Right lung (tissue), 10 donors: Measurements from ENCODE around the gene PCDHB13. TPM values are rescaled to one million over a fixed set of nuclear protein-coding genes. Genes with fewer than 3 reads are reported as not detected.
"Not testable (repeated sequence)": the region's sequence is repeated elsewhere in the genome, so short reads cannot be mapped to it uniquely, and the experiment has no call there.

ENCODE experiments used
- DNase-seq, 2 donors: peaks; one replicate each; pipeline ENCODE4 v3.0.0-alpha.2; 2013
- long read RNA-seq, 8 donors: transcript quantifications; one replicate each; lab custom pipeline, GENCODE V29; 2026
- polyA plus RNA-seq, 5 donors: library from polyadenylated mRNA; unstranded; fragments of 120-200 nt; gene quantifications; one replicate each; pipeline versions ENCODE4 v1.2.1 to v1.2.3, GENCODE V29; 2013; ENCODE audit warnings: inconsistent platforms in 1 of 5, low replicate concordance in 1 of 5; ENCODE audit not compliant: insufficient read length in 5 of 5, insufficient read depth in 1 of 5

The PCDHB13 gene
- polyA plus RNA-seq, result 1 to 10 TPM; 3.9 to 6.0 (median 5.0) TPM
- long read RNA-seq, donor 1, full-length matches to known transcripts, result 15 of 15 reads
- long read RNA-seq, donor 1, partial matches to known transcripts, result 0 of 15 reads
- long read RNA-seq, donor 1, other reads (novel, unspliced or antisense), result 0 of 15 reads
- long read RNA-seq, donor 2, full-length matches to known transcripts, result 4 of 4 reads
- long read RNA-seq, donor 2, partial matches to known transcripts, result 0 of 4 reads
- long read RNA-seq, donor 2, other reads (novel, unspliced or antisense), result 0 of 4 reads
- long read RNA-seq, donor 3, full-length matches to known transcripts, result 3 of 3 reads
- long read RNA-seq, donor 3, partial matches to known transcripts, result 0 of 3 reads
- long read RNA-seq, donor 3, other reads (novel, unspliced or antisense), result 0 of 3 reads
- long read RNA-seq, donor 4, full-length matches to known transcripts, result 3 of 3 reads
- long read RNA-seq, donor 4, partial matches to known transcripts, result 0 of 3 reads
- long read RNA-seq, donor 4, other reads (novel, unspliced or antisense), result 0 of 3 reads
- long read RNA-seq, donor 5, full-length matches to known transcripts, result 8 of 8 reads
- long read RNA-seq, donor 5, partial matches to known transcripts, result 0 of 8 reads
- long read RNA-seq, donor 5, other reads (novel, unspliced or antisense), result 0 of 8 reads
- long read RNA-seq, donor 6, full-length matches to known transcripts, result 7 of 7 reads
- long read RNA-seq, donor 6, partial matches to known transcripts, result 0 of 7 reads
- long read RNA-seq, donor 6, other reads (novel, unspliced or antisense), result 0 of 7 reads
- long read RNA-seq, donor 7, full-length matches to known transcripts, result 4 of 4 reads
- long read RNA-seq, donor 7, partial matches to known transcripts, result 0 of 4 reads
- long read RNA-seq, donor 7, other reads (novel, unspliced or antisense), result 0 of 4 reads
- long read RNA-seq, donor 8, full-length matches to known transcripts, result 8 of 8 reads
- long read RNA-seq, donor 8, partial matches to known transcripts, result 0 of 8 reads
- long read RNA-seq, donor 8, other reads (novel, unspliced or antisense), result 0 of 8 reads

GRCh38 chr5:141213656-141214339, at the start of gene PCDHB13:
TSS of gene PCDHB13 (plus strand) at chr5:141213919. CDS start at chr5:141214124, 205 bp downstream.
- DNase-seq, result not testable (repeated sequence)

- peak; percentile 12 to 27 for DNase-seq
Observed at GRCh38 chr5:141172381-141173204, 41.1 kb upstream of the PCDHB13 start, which contains the start of gene PCDHB7. TSS of gene PCDHB7 (plus strand) at chr5:141172644. CDS start at chr5:141172836, 192 bp downstream.

- DNase-seq, result not testable (repeated sequence)
Observed at GRCh38 chr5:141174291-141175104, 39.2 kb upstream of the PCDHB13 start.

- DNase-seq, result no peak
Observed at GRCh38 chr5:141175933-141176332, 37.8 kb upstream of the PCDHB13 start.

DNA sequence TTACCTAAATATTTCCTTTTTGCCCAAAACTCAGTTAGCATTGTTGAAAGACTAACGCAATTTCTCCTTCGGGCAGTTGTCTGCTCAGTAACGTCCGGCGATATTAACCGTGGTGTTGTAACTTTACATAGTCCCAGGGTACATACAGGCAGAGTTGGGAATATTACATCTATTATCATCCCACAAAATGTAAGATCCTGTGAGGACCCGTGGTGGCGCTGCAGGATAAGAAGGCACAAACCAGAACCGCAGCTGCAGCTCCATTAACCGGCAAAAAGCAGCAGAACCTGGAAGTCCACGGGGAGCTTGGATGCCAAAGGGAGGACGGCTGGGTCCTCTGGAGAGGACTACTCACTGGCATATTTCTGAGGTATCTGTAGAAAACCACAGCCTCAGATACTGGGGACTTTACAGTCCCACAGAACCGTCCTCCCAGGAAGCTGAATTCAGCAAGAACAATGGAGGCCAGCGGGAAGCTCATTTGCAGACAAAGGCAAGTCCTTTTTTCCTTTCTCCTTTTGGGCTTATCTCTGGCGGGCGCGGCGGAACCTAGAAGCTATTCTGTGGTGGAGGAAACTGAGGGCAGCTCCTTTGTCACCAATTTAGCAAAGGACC, 36.0 kb upstream of the PCDHB13 start, which contains the start of gene PCDHB8:
Gene PCDHB8 (plus strand): TSS at position 214 of the 615 bp plus-strand sequence. CDS start 245 bp downstream, at position 459.
- DNase-seq, result not testable (repeated sequence)

GRCh38 chr5:141179371-141179770, 34.3 kb upstream of the PCDHB13 start:
- not testable (repeated sequence) for DNase-seq

GRCh38 chr5:141179876-141180275, 33.8 kb upstream of the PCDHB13 start:
- DNase-seq, result not testable (repeated sequence)

GRCh38 chr5:141180313-141180712, 33.4 kb upstream of the PCDHB13 start:
- no peak for DNase-seq

- DNase-seq, result peak; percentile 35 to 41
Observed at GRCh38 chr5:141182248-141182647, 31.5 kb upstream of the PCDHB13 start, which contains the start of gene PCDHB16. TSS of gene PCDHB16 (plus strand) at chr5:141182387. CDS start at chr5:141182560, 173 bp downstream.

DNA sequence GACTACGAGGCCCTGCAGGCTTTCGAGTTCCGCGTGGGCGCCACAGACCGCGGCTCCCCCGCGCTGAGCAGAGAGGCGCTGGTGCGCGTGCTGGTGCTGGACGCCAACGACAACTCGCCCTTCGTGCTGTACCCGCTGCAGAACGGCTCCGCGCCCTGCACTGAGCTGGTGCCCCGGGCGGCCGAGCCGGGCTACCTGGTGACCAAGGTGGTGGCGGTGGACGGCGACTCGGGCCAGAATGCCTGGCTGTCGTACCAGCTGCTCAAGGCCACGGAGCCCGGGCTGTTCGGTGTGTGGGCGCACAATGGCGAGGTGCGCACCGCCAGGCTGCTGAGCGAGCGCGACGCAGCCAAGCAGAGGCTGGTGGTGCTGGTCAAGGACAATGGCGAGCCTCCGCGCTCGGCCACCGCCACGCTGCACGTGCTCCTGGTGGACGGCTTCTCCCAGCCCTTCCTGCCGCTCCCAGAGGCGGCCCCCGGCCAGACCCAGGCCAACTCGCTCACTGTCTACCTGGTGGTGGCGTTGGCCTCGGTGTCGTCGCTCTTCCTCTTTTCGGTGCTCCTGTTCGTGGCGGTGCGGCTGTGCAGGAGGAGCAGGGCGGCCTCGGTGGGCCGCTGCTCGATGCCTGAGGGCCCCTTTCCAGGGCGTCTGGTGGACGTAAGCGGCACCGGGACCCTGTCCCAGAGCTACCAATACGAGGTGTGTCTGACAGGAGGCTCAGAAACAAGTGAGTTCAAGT, 29.4 kb upstream of the PCDHB13 start:
- not testable (repeated sequence) for DNase-seq

- no peak for DNase-seq
Observed at GRCh38 chr5:141186897-141187512, 26.7 kb upstream of the PCDHB13 start, which contains the start of gene PCDHB9. TSS of gene PCDHB9 (plus strand) at chr5:141187161. CDS start at chr5:141187319, 158 bp downstream.

- DNase-seq, result not testable (repeated sequence)
Observed at GRCh38 chr5:141188682-141189081, 25.0 kb upstream of the PCDHB13 start.

DNA sequence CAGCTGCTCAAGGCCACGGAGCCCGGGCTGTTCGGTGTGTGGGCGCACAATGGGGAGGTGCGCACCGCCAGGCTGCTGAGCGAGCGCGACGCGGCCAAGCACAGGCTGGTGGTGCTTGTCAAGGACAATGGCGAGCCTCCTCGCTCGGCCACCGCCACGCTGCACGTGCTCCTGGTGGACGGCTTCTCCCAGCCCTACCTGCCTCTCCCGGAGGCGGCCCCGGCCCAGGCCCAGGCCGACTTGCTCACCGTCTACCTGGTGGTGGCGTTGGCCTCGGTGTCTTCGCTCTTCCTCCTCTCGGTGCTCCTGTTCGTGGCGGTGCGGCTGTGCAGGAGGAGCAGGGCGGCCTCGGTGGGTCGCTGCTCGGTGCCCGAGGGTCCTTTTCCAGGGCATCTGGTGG, 24.6 kb upstream of the PCDHB13 start:
- not testable (repeated sequence) for DNase-seq

DNA sequence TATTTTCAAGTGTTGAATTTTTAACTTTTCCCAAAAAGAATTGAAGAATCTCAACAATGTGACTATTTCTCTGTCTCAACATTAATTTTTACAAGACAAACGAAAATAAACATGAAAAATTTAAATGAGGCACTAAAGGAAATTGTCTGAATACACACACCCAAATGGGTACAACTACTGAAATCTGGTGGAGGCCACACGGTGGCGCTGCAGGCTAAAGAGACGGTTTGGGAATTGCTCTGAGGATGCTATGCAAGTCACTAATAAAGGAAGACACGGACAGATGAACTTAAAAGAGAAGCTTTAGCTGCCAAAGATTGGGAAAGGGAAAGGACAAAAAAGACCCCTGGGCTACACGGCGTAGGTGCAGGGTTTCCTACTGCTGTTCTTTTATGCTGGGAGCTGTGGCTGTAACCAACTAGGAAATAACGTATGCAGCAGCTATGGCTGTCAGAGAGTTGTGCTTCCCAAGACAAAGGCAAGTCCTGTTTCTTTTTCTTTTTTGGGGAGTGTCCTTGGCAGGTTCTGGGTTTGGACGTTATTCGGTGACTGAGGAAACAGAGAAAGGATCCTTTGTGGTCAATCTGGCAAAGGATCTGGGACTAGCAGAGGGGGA, 21.5 kb upstream of the PCDHB13 start, which contains the start of gene PCDHB10:
Gene PCDHB10 (plus strand): TSS at position 244 of the 616 bp plus-strand sequence. CDS start 200 bp downstream, at position 444.
- no peak for DNase-seq

- not testable (repeated sequence) for DNase-seq
Observed at GRCh38 chr5:141194332-141194731, 19.4 kb upstream of the PCDHB13 start.

GRCh38 chr5:141196363-141196762, 17.4 kb upstream of the PCDHB13 start:
- DNase-seq, result no peak
